Immature natural killer cell (primary cell): ENCODE data around the gene SERTAD2. TPM values are rescaled to one million over a fixed set of nuclear protein-coding genes. Genes with fewer than 3 reads are reported as not detected.

Source experiments
- DNase-seq, 3 donors: peaks; one replicate each; pipeline ENCODE4 v3.0.0; 2022; ENCODE audit warnings: mixed read lengths in 1 of 3
- H3K27ac Mint-ChIP-seq, 6 donors: one replicate each; pipeline ENCODE4 v1.8.0; 2020; ENCODE audit warnings: mixed read lengths in 6 of 6, mild to moderate bottlenecking in 5 of 6, inconsistent platforms in 4 of 6, moderate library complexity in 3 of 6
- H3K27me3 Mint-ChIP-seq, 3 donors: one replicate each; pipeline ENCODE4 v1.8.0; 2020 to 2021; ENCODE audit warnings: low read depth in 3 of 3, mild to moderate bottlenecking in 3 of 3, mixed read lengths in 3 of 3, moderate library complexity in 3 of 3, inconsistent platforms in 1 of 3
- H3K36me3 Mint-ChIP-seq, 3 donors: one replicate each; pipeline ENCODE4 v1.8.0; 2020; ENCODE audit warnings: mixed read lengths in 3 of 3, inconsistent platforms in 2 of 3, mild to moderate bottlenecking in 2 of 3
- H3K4me1 Mint-ChIP-seq, 2 donors: one replicate each; pipeline ENCODE4 v1.8.0; 2020; ENCODE audit warnings: inconsistent platforms in 2 of 2, mild to moderate bottlenecking in 2 of 2, mixed read lengths in 2 of 2, moderate library complexity in 1 of 2
- H3K4me3 Mint-ChIP-seq, 5 donors: one replicate each; pipeline ENCODE4 v1.8.0; 2020; ENCODE audit warnings: mild to moderate bottlenecking in 5 of 5, mixed read lengths in 5 of 5, inconsistent platforms in 3 of 5, moderate library complexity in 3 of 5
- H3K9me3 Mint-ChIP-seq, 6 donors: one replicate each; pipeline ENCODE4 v1.8.0; 2020; ENCODE audit warnings: mild to moderate bottlenecking in 6 of 6, mixed read lengths in 6 of 6, inconsistent platforms in 4 of 6, moderate library complexity in 3 of 6
- polyA plus RNA-seq, 3 donors: library from polyadenylated mRNA; unstranded; fragments of 300-500 nt; fragmentation: Illumina TruSeq; gene quantifications; one replicate each; pipeline ENCODE4 v1.2.3, GENCODE V29; 2021

Gene SERTAD2, protein sequence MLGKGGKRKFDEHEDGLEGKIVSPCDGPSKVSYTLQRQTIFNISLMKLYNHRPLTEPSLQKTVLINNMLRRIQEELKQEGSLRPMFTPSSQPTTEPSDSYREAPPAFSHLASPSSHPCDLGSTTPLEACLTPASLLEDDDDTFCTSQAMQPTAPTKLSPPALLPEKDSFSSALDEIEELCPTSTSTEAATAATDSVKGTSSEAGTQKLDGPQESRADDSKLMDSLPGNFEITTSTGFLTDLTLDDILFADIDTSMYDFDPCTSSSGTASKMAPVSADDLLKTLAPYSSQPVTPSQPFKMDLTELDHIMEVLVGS
- 1 to 10 TPM; 4.7 to 8.0 (median 6.1) TPM for polyA plus RNA-seq

- Mint-ChIP-seq H3K9me3 (no peaks in the 10 kb centered on the region), H3K4me1 (peaks cover 37 to 56% of the 10 kb centered on the region in 2 donors), H3K4me3 (peak within 1 kb of the TSS; percentile 89 to 92 (median 91)), H3K27ac (peak within 1 kb of the TSS; percentile 89 to 94 (median 93)), H3K36me3 (no peaks in the 10 kb centered on the region), H3K27me3 (peaks cover 5 to 12% (median 12%) of the 10 kb centered on the region in 3 donors)
- DNase-seq: peak; percentile 84 to 89 (median 87)
Observed at GRCh38 chr2:64653109-64654062, at the start of gene SERTAD2. Gene SERTAD2, minus strand, starts transcription at chr2:64653913. Its CDS starts 17,042 bp downstream, at chr2:64636871.

GRCh38 chr2:64700133-64700809, 46.6 kb upstream of the SERTAD2 start:
- H3K27ac Mint-ChIP-seq: no peak overlapping the region
- no peaks in the 10 kb centered on the region for H3K9me3 Mint-ChIP-seq
- H3K4me1 Mint-ChIP-seq: peaks cover 0 to 2% of the 10 kb centered on the region in 2 donors
- H3K36me3 Mint-ChIP-seq: peaks cover 0 to 4% (median 0%) of the 10 kb centered on the region in 3 donors
- no peak for DNase-seq
- no peaks in the 10 kb centered on the region for H3K27me3 Mint-ChIP-seq
- H3K4me3 Mint-ChIP-seq: no peak overlapping the region

GRCh38 chr2:64699712-64700111, 46.0 kb upstream of the SERTAD2 start:
- Mint-ChIP-seq H3K4me3 (no peak overlapping the region), H3K27ac (no peak overlapping the region)
- no peak for DNase-seq

DNA sequence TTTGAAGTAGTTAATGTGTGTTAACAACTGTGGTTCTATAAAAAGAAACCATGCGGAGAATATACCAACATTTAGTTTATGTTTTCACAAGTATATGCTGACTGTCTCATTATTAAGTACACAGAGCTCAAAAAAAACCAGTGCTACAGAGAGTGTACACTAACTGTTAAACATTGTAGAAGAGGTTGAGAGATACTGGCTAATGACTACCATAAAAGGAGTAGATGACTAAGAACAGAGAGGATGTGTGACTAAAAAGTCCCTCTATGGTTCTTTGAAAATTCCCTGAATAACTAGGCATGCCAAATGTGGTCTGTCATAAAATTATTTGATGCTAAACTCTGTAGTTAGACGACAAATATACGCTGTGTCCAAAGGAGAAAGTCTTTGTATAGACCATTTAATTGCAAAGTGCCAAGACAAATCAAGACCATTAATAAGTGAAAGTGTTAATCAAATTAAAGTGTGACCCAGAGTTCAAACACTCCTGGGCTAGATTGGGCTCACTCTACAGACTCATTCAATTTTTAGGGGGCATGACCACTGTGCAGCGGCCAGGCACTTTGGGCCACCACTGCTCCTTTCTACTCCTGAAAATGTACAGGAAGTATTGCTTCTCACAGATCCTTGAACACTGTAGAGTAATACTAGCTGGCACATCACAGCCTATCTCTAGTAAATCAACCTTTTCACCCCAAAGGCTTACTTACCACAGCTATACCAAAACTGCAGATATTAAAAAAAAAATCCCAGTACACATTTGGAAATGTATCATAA, 45.1 kb upstream of the SERTAD2 start:
- no peak for DNase-seq
- H3K4me1 Mint-ChIP-seq: peaks cover 0 to 2% of the 10 kb centered on the region in 2 donors
- no peak overlapping the region for H3K27ac Mint-ChIP-seq
- H3K9me3 Mint-ChIP-seq: no peaks in the 10 kb centered on the region
- H3K4me3 Mint-ChIP-seq: no peak overlapping the region
- H3K27me3 Mint-ChIP-seq: no peaks in the 10 kb centered on the region
- peaks cover 0 to 4% (median 0%) of the 10 kb centered on the region in 3 donors for H3K36me3 Mint-ChIP-seq

More at GRCh38 chr2:64699712-64700111, 46.0 kb upstream of the SERTAD2 start:
- Mint-ChIP-seq H3K4me1 (peaks cover 0 to 2% of the 10 kb centered on the region in 2 donors), H3K27me3 (no peaks in the 10 kb centered on the region), H3K36me3 (peaks cover 0 to 4% (median 0%) of the 10 kb centered on the region in 3 donors), H3K9me3 (no peaks in the 10 kb centered on the region)

DNA sequence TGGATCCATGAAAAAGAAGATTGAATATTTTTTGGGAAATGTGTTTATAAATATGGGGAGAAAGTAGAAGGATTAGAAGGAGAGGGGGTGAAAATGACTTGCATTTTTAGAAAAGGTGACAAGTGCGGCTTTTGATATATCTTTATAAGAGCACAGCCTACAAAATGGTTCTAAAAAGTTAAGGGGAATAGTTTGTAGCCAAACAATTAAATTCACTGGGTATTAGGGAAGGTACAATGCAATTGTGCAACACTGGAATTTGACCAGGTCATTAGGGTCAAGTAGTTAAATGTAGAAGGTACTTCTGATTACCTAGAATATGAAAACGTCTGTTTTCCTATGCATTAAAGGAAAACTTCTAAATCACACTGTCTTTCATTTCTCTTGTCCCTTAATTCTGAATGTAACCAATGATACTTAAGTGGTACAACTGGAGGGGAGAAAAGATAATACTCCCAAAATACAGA, 44.5 kb upstream of the SERTAD2 start:
- no peaks in the 10 kb centered on the region for H3K9me3 Mint-ChIP-seq
- no peak for DNase-seq
- peaks cover 0 to 4% (median 0%) of the 10 kb centered on the region in 3 donors for H3K36me3 Mint-ChIP-seq
- H3K27ac Mint-ChIP-seq: no peak overlapping the region
- no peaks in the 10 kb centered on the region for H3K27me3 Mint-ChIP-seq
- H3K4me3 Mint-ChIP-seq: no peak overlapping the region
- peaks cover 0 to 2% of the 10 kb centered on the region in 2 donors for H3K4me1 Mint-ChIP-seq

DNA sequence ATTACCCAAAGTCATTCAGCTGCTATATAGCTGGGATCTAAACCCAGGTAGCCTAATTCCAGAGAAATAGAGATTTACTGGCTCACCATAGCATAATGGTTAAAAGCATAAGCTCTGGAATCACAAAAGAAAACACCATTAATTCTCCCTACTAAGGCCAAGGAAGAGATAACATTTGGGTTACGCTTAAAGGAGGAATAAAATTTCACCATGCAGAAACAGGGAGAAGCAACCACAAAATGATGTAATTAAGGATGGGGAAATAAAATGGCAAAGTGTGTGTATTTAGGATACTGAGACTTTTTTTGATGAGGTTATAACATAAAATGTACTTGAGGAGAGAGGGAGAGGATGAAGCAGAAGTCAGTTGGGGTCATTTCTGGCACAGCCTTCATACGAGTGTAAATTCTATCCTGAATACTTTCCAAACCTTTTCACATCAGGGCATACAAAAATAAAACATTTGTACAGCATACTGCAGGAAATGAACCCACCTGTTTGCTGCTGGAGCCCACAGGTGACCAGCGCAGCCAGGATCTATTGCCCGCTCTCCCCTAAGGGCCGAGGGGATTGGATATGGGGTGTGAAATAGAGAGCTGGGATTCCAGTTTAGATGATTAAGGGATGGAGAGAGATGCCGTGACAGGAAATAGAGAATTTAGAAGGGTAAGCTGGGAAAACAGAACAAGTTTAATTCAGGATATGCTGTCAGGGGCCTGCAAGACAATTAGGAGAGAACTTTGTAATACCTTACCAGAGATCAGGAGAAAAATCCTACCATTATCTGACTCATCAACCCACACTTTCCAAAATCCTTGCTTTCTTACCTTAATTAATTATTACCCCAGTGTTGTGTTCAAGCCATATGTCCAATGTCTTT, 43.8 kb upstream of the SERTAD2 start:
- H3K36me3 Mint-ChIP-seq: peaks cover 0 to 4% (median 0%) of the 10 kb centered on the region in 3 donors
- no peak for DNase-seq
- H3K9me3 Mint-ChIP-seq: no peaks in the 10 kb centered on the region
- no peaks in the 10 kb centered on the region for H3K27me3 Mint-ChIP-seq
- H3K4me3 Mint-ChIP-seq: no peak overlapping the region
- H3K4me1 Mint-ChIP-seq: peaks cover 0 to 2% of the 10 kb centered on the region in 2 donors
- no peak overlapping the region for H3K27ac Mint-ChIP-seq

- Mint-ChIP-seq H3K9me3 (no peaks in the 10 kb centered on the region), H3K36me3 (peaks cover 0 to 4% (median 0%) of the 10 kb centered on the region in 3 donors), H3K4me1 (peaks cover 0 to 2% of the 10 kb centered on the region in 2 donors), H3K27ac (no peak overlapping the region), H3K27me3 (no peaks in the 10 kb centered on the region), H3K4me3 (no peak overlapping the region)
- DNase-seq: no peak
Observed at GRCh38 chr2:64696636-64697035, 42.9 kb upstream of the SERTAD2 start.

GRCh38 chr2:64695721-64696261, 42.1 kb upstream of the SERTAD2 start:
- no peak overlapping the region for H3K4me3 Mint-ChIP-seq
- DNase-seq: no peak
- no peak overlapping the region for H3K27ac Mint-ChIP-seq
- H3K4me1 Mint-ChIP-seq: peaks cover 0 to 2% of the 10 kb centered on the region in 2 donors
- H3K27me3 Mint-ChIP-seq: no peaks in the 10 kb centered on the region
- no peaks in the 10 kb centered on the region for H3K9me3 Mint-ChIP-seq
- H3K36me3 Mint-ChIP-seq: no peaks in the 10 kb centered on the region

- Mint-ChIP-seq H3K4me3 (no peak overlapping the region), H3K27me3 (no peaks in the 10 kb centered on the region), H3K27ac (no peak overlapping the region), H3K4me1 (peaks cover 0 to 2% of the 10 kb centered on the region in 2 donors), H3K9me3 (no peaks in the 10 kb centered on the region), H3K36me3 (no peaks in the 10 kb centered on the region)
- DNase-seq: no peak
Observed at GRCh38 chr2:64692401-64692800, 38.7 kb upstream of the SERTAD2 start.

DNA sequence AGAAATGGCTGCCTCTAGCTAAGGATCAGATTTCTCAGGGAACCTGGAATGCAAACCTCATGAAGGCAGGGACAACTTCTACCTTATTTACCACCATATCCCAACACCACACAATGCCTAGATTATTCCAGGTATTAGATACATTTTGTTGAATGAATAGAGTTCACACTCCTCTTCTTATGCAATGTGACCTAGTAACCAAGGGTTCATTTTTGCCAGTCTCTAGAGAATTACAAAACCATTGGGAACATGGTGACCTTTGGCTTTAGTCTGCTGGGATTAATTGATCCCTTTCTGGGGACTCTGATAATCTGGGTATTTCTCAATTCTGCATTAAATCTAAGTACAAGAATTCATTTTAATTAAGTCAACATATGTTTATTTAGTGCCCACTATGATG, 35.2 kb upstream of the SERTAD2 start:
- no peaks in the 10 kb centered on the region for H3K9me3 Mint-ChIP-seq
- H3K27me3 Mint-ChIP-seq: no peaks in the 10 kb centered on the region
- H3K36me3 Mint-ChIP-seq: no peaks in the 10 kb centered on the region
- no peak for DNase-seq
- H3K4me3 Mint-ChIP-seq: no peak overlapping the region
- H3K27ac Mint-ChIP-seq: no peak overlapping the region
- no peaks in the 10 kb centered on the region for H3K4me1 Mint-ChIP-seq

GRCh38 chr2:64686283-64686956, 32.7 kb upstream of the SERTAD2 start:
- Mint-ChIP-seq H3K9me3 (no peaks in the 10 kb centered on the region), H3K27ac (no peak overlapping the region), H3K4me3 (no peak overlapping the region), H3K36me3 (peaks cover 0 to 5% (median 0%) of the 10 kb centered on the region in 3 donors), H3K4me1 (no peaks in the 10 kb centered on the region), H3K27me3 (peaks cover 0 to 4% (median 1%) of the 10 kb centered on the region in 3 donors)
- no peak for DNase-seq
